ENCODE results near the gene CDK2AP2.
A peak's percentile ranks its signal among the peaks of the same experiment; 100 is the strongest.
"Not testable (repeated sequence)": the region's sequence is repeated elsewhere in the genome, so short reads cannot be mapped to it uniquely, and the experiment has no call there.

The CDK2AP2 gene

DNA sequence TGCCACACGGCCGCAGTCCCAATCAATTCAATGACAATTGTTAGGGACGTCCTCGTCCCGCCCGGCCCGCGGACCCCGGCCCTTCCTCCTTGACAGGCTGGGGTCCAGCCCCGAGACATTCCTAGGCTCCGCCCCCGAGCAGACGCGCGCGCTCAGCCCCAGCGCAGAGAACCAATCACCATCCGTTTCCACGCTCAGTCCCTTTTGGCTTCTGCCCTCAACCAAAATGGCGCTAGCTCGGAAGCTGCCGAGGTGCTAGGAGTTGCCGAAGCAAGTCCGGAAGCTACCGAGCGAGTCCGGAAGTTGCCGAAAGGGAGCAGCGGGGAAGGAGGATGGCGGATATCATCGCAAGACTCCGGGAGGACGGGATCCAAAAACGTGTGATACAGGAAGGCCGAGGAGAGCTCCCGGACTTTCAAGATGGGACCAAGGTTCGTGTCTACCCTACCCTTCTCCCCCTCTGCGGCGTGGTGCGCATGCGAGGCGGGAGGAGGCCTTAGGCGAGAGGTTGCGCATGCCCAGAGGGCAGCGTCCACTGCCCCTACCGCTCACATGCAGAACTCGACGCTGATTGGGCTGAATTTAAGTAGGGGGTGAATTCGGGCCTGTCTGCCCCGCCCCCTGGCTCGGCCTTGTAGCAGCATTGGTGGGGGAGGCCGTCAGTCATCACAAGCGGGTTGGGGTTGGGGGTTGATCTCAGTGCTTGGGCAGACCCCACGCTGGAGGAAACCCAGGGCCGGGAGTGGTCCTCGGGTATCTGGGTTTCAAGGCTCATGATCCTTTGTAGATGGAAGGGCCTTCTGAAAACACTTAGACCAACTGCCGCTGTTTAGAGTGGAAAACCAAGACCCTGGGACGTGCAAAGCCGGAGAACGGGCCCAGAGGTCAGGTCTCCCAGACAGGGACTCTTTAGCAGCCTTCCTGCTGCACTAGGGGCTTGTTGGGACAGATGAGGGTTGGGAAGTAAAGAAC, 24.8 kb downstream of the CDK2AP2 start, which contains the start of gene AIP:
AIP (plus strand) TSS at position 200 of the 972 bp plus-strand sequence; CDS start at position 333, 133 bp downstream.
- no peak for TF ChIP-seq CTCF (IDR thresholded peaks at IDR 0.05; ENCODE audit: insufficient read depth, low read depth, low read length, missing control alignments)
- peak; percentile 99 for DNase-seq (ENCODE audit: low read depth)
- peak within 1 kb of the TSS; percentile 69 for H3K4me3 ChIP-seq (ENCODE audit: low read depth, low read length)

- peak overlapping the region; percentile 69 for H3K4me3 ChIP-seq (ENCODE audit: low read depth, low read length)
- no peak for TF ChIP-seq CTCF (IDR thresholded peaks at IDR 0.05; ENCODE audit: insufficient read depth, low read depth, low read length, missing control alignments)
- DNase-seq (ENCODE audit: low read depth) = peak; percentile 44
These were observed 25.6 kb downstream of the CDK2AP2 start for GRCh38 chr11:67482275-67482826.

DNA sequence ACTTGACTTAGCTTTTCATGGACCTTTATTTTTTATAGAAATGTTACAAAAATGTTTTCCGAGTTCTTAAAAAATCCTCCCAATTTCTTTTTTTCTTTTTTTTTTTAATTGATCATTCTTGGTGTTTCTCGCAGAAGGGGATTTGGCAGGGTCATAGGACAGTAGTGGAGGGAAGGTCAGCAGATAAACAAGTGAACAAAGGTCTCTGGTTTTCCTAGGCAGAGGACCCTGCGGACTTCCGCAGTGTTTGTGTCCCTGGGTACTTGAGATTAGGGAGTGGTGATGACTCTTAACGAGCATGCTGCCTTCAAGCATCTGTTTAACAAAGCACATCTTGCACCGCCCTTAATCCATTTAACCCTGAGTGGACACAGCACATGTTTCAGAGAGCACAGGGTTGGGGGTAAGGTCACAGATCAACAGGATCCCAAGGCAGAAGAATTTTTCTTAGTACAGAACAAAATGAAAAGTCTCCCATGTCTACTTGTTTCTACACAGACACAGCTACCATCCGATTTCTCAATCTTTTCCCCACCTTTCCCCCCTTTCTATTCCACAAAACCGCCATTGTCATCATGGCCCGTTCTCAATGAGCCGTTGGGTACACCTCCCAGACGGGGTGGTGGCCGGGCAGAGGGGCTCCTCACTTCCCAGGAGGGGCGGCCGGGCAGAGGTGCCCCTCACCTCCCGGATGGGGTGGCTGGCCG, 30.5 kb downstream of the CDK2AP2 start:
- DNase-seq (ENCODE audit: low read depth); H3K4me3 ChIP-seq (ENCODE audit: low read depth, low read length): not testable (repeated sequence)

DNA sequence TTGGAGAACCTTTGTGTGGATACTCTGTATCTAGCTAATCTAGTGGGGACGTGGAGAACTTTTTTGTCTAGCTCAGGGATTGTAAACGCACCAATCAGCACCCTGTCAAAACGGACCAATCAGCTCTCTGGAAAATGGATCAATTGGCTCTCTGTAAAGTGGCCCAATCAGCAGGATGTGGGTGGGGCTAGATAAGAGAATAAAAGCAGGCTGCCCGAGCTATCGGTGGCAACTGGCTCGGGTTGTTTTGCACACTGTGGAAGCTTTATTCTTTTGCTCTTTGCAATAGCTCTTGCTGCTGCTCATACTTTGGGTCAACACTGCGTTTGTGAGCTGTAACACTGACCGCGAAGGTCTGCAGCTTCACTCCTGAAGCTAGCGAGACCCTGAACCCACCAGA, 31.3 kb downstream of the CDK2AP2 start:
- DNase-seq (ENCODE audit: low read depth); H3K4me3 ChIP-seq (ENCODE audit: low read depth, low read length): not testable (repeated sequence)

DNA sequence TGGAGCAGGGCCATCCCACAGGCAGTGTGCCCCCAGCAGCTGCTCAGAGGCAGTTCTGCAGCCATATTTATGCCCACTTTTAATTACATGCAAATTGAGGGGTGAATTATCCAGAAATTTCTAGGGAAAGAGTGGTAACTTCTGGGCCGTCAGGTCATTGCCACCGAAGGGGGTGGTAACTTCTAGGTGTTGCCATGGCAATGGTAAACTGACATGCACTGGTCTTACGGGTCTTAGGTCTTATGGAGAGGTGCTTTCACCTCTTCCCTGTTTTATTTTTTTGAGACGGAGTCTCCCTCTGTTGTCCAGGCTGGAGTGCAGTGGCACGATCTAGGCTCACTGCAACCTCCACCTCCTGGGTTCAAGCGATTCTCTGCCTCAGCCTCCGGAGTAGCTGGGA, 35.1 kb downstream of the CDK2AP2 start:
- DNase-seq (ENCODE audit: low read depth) = no peak
- no peak overlapping the region for H3K4me3 ChIP-seq (ENCODE audit: low read depth, low read length)
- no peak for TF ChIP-seq CTCF (IDR thresholded peaks at IDR 0.05; ENCODE audit: insufficient read depth, low read depth, low read length, missing control alignments)

GRCh38 chr11:67470337-67471002, 37.5 kb downstream of the CDK2AP2 start:
- no peak overlapping the region for H3K4me3 ChIP-seq (ENCODE audit: low read depth, low read length)
- no peak for TF ChIP-seq CTCF (IDR thresholded peaks at IDR 0.05; ENCODE audit: insufficient read depth, low read depth, low read length, missing control alignments)

GRCh38 chr11:67469508-67469811, 38.5 kb downstream of the CDK2AP2 start:
- DNase-seq (ENCODE audit: low read depth) = no peak
- peak overlapping the region; percentile 84 for H3K4me3 ChIP-seq (ENCODE audit: low read depth, low read length)
- TF ChIP-seq CTCF (IDR thresholded peaks at IDR 0.05; ENCODE audit: insufficient read depth, low read depth, low read length, missing control alignments) = no peak

More at GRCh38 chr11:67470337-67471002, 37.5 kb downstream of the CDK2AP2 start:
- peak; percentile 31 for DNase-seq (ENCODE audit: low read depth)
